Upper lobe of right lung (tissue), 1 donor: ENCODE results near the gene ZRANB1. TPM values are rescaled to one million over a fixed set of nuclear protein-coding genes. Genes with fewer than 3 reads are reported as not detected.

ENCODE experiments used
- ATAC-seq: fragments of 200-7000 bp; cut with Tn5 transposase; one replicate; pipeline ENCODE4 v1.9.1; 2020; ENCODE audit warnings: mild to moderate bottlenecking, moderate library complexity
- DNase-seq: peaks from one replicate; pipeline ENCODE4 v3.0.0-alpha.2; 2020
- H3K27ac ChIP-seq: fragments of 200-600 bp; one replicate; pipeline ENCODE4 v1.8.0; 2022
- H3K27me3 ChIP-seq: fragments of 200-600 bp; one replicate; pipeline ENCODE4 v1.8.0; 2022; ENCODE audit warnings: mild to moderate bottlenecking
- H3K36me3 ChIP-seq: fragments of 200-600 bp; one replicate; pipeline ENCODE4 v1.8.0; 2022
- H3K4me1 ChIP-seq: fragments of 200-600 bp; one replicate; pipeline ENCODE4 v1.8.0; 2022
- H3K4me3 ChIP-seq: fragments of 200-600 bp; one replicate; pipeline ENCODE4 v1.8.0; 2022; ENCODE audit warnings: mild to moderate bottlenecking
- H3K9me3 ChIP-seq: fragments of 200-600 bp; one replicate; pipeline ENCODE4 v1.8.0; 2022
- CTCF ChIP-seq: fragments of 200-600 bp; IDR thresholded peaks from one replicate; pipeline ENCODE4 v1.8.0; 2022; ENCODE audit warnings: antibody characterized with exemption
- intact Hi-C: fragments of 100-400 bp; cut with DNase I; formaldehyde crosslinking; loops from one replicate; pipeline ENCODE4 v1.11.0; 2022
- total RNA-seq: library from RNA; stranded (reverse); fragmentation: NEBNext Ultra II Directional; extraction: Animal tissue kit (Norgen Biotek cat#: 25700); gene quantifications from one replicate; pipeline ENCODE4 v1.2.1, GENCODE V29; 2021
- donor health status: DM: no; HTN: yes; CAD: no; lungs with severe emphysema.

The ZRANB1 gene
- total RNA-seq, 1 donor from 2014 or later: 20.5 TPM

GRCh38 chr10:125010362-125010761 is 68.4 kb downstream of the ZRANB1 start:
- DNase-seq: peak; percentile 20
- ATAC-seq: no peak
- H3K36me3 ChIP-seq: peaks cover 7% of the 10 kb centered on the region
- no peaks in the 10 kb centered on the region for H3K9me3 ChIP-seq
- no peaks in the 10 kb centered on the region for H3K27me3 ChIP-seq
- TF ChIP-seq CTCF: no peak
- intact Hi-C loops: no loop called here
- H3K27ac ChIP-seq: no peak overlapping the region
- H3K4me1 ChIP-seq: peaks cover 18% of the 10 kb centered on the region
- H3K4me3 ChIP-seq: no peak overlapping the region

GRCh38 chr10:125011171-125011925 is 69.4 kb downstream of the ZRANB1 start:
- Histone ChIP-seq H3K36me3 (no peaks in the 10 kb centered on the region), H3K27ac (no peak overlapping the region), H3K27me3 (no peaks in the 10 kb centered on the region), H3K9me3 (no peaks in the 10 kb centered on the region), H3K4me3 (no peak overlapping the region), H3K4me1 (peaks cover 28% of the 10 kb centered on the region)
- intact Hi-C loops: no loop called here
- no peak for TF ChIP-seq CTCF
- no peak for ATAC-seq
- DNase-seq: no peak

DNA sequence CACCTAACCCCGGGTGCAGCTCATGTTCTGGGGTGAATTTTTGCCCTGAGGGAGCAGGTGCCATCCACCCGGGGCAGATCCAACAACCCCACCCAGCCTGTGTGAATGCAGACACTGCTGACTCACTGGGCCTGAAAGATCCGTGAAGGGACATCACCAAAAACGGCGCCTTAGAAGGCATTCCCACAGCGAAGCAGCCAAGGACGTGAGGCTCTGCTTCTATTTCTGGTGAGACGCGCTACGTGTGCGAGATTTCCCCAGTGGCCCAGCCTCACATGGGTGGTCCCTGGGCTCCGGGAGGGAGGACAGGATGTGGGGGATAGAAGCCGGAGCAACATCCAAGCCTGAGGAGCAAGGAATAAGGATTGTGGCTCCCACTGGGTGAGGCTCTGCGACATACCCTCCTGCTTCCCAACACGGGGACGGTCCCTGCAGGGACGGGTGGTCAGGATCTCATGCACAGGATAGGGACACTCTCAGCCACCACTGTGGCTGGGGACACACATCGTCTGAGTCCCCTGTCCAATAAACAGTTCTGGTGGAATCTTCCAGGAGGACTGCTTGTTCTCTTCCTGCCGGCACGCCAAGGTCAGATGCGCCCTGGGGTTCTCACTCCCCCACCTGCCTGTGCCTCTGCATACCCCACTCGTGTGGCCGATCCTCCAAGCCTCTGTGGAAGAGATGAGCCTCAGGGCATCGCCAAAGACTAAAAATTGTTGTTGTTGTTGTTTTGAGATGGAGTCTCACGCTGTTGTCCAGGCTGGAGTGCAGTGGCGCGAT is 70.2 kb downstream of the ZRANB1 start:
- no peak for ATAC-seq
- no peak for DNase-seq
- no peak overlapping the region for H3K4me3 ChIP-seq
- intact Hi-C loops: no loop called here
- TF ChIP-seq CTCF: no peak
- H3K27me3 ChIP-seq: no peaks in the 10 kb centered on the region
- H3K27ac ChIP-seq: no peak overlapping the region
- no peaks in the 10 kb centered on the region for H3K9me3 ChIP-seq
- H3K36me3 ChIP-seq: no peaks in the 10 kb centered on the region
- H3K4me1 ChIP-seq: peaks cover 35% of the 10 kb centered on the region

DNA sequence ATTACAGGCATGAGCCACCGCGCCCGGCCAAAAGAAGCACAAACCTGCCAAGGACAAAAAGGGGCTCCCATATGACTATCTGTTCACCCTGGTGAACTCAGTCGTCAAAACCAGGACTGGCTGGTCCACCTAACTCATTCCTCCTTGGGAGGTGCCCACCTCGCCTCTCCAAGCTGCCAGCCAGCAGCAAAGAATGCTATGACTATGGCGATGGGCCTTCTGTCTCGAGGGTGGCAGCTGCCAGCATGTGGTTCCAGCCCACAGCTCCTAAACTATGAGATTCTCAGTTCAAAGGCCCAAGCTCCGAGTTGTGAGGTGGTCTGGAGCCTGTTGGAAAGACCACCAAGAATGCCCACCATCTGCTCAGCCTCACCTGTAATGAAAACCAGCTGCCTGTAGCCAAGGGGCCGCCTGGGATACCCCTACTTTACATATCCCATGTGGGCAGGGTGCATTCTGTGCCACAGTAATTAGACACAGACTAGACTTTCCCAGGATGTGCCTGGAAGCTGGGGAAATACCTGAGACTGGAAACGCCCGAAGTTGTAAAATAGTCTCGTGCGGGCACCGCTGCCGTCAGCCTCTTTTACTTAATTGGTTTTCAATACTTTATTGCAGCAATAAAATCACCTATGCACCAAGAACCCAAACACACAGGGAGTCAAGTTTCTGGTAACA is 71.1 kb downstream of the ZRANB1 start:
- intact Hi-C loops: no loop called here
- Histone ChIP-seq H3K36me3 (no peaks in the 10 kb centered on the region), H3K27ac (no peak overlapping the region), H3K27me3 (no peaks in the 10 kb centered on the region), H3K4me1 (peaks cover 42% of the 10 kb centered on the region), H3K4me3 (no peak overlapping the region), H3K9me3 (no peaks in the 10 kb centered on the region)
- ATAC-seq (no peak), DNase-seq (no peak)
- TF ChIP-seq CTCF: no peak

GRCh38 chr10:125013529-125013872 is 71.6 kb downstream of the ZRANB1 start:
- no peak for TF ChIP-seq CTCF
- H3K4me3 ChIP-seq: no peak overlapping the region
- no peak overlapping the region for H3K27ac ChIP-seq
- ATAC-seq: no peak
- intact Hi-C loops: no loop called here
- no peak for DNase-seq
- H3K27me3 ChIP-seq: no peaks in the 10 kb centered on the region
- H3K4me1 ChIP-seq: peaks cover 39% of the 10 kb centered on the region
- H3K9me3 ChIP-seq: no peaks in the 10 kb centered on the region
- H3K36me3 ChIP-seq: no peaks in the 10 kb centered on the region
